ENCODE data around the gene C9orf85.

DNA sequence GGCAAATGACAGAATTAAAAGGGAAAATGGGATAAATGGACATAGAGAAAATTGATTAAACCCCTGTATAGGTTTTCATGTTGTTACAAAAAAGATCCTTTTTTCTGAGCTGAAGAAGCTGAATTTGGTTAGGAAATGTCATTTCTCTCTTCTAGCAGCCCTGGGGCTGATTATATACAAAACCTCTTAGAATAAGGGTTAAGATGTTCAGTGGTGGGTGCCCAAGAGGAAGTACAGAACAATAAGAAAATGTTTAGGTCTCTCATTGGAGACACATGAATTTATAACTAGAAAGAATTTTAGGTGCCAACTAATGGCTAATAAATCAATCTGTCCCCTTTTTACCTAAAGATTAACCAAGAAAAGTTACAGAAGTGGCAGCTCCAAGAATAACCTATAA, 14.7 kb upstream of the C9orf85 start:
- TF ChIP-seq, protein P1, sequence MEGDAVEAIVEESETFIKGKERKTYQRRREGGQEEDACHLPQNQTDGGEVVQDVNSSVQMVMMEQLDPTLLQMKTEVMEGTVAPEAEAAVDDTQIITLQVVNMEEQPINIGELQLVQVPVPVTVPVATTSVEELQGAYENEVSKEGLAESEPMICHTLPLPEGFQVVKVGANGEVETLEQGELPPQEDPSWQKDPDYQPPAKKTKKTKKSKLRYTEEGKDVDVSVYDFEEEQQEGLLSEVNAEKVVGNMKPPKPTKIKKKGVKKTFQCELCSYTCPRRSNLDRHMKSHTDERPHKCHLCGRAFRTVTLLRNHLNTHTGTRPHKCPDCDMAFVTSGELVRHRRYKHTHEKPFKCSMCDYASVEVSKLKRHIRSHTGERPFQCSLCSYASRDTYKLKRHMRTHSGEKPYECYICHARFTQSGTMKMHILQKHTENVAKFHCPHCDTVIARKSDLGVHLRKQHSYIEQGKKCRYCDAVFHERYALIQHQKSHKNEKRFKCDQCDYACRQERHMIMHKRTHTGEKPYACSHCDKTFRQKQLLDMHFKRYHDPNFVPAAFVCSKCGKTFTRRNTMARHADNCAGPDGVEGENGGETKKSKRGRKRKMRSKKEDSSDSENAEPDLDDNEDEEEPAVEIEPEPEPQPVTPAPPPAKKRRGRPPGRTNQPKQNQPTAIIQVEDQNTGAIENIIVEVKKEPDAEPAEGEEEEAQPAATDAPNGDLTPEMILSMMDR (IDR thresholded peaks at IDR 0.05): no peak
- no peak for TF ChIP-seq POLR2A (IDR thresholded peaks at IDR 0.05)
